HG02884 (cell line): Measurements from ENCODE around the gene NEU1.
"Not testable (repeated sequence)": the region's sequence is repeated elsewhere in the genome, so short reads cannot be mapped to it uniquely, and the experiment has no call there.

ENCODE experiments used
- ATAC-seq: cut with Tn5 transposase; IDR thresholded peaks from one replicate; pipeline ENCODE4 v1.9.1; 2021; ENCODE audit warnings: mild to moderate bottlenecking, moderate library complexity; ENCODE audit not compliant: unreplicated experiment

The NEU1 gene

GRCh38 chr6:31875877-31876276 is 13.3 kb upstream of the NEU1 start:
- ATAC-seq = no peak

- no peak for ATAC-seq
Observed at GRCh38 chr6:31874836-31875572, 12.4 kb upstream of the NEU1 start.

- ATAC-seq = no peak
Observed at GRCh38 chr6:31874084-31874670, 11.6 kb upstream of the NEU1 start.

- no peak for ATAC-seq
Observed at GRCh38 chr6:31871046-31871659, 8.5 kb upstream of the NEU1 start.

- ATAC-seq = no peak
Observed at GRCh38 chr6:31870385-31870921, 7.8 kb upstream of the NEU1 start.

- ATAC-seq = no peak
Observed at GRCh38 chr6:31869343-31869742, 6.7 kb upstream of the NEU1 start.

GRCh38 chr6:31868658-31868971 is 6.0 kb upstream of the NEU1 start:
- not testable (repeated sequence) for ATAC-seq

- no peak for ATAC-seq
Observed at GRCh38 chr6:31865205-31866118, 2.8 kb upstream of the NEU1 start.

- ATAC-seq = no peak
Observed at GRCh38 chr6:31864818-31865204, 2.2 kb upstream of the NEU1 start.

GRCh38 chr6:31864123-31864562 is 1.5 kb upstream of the NEU1 start:
- ATAC-seq = not testable (repeated sequence)

GRCh38 chr6:31861919-31862343 is 690 bp downstream of the NEU1 start:
- no peak for ATAC-seq

- no peak for ATAC-seq
Observed at GRCh38 chr6:31861150-31861549, 1.5 kb downstream of the NEU1 start.

GRCh38 chr6:31860349-31860748 is 2.3 kb downstream of the NEU1 start:
- no peak for ATAC-seq

- ATAC-seq = no peak
Observed at GRCh38 chr6:31859923-31860322, 2.7 kb downstream of the NEU1 start.

- no peak for ATAC-seq
Observed at GRCh38 chr6:31858707-31859106, 3.9 kb downstream of the NEU1 start.

GRCh38 chr6:31857774-31858173 is 4.8 kb downstream of the NEU1 start:
- ATAC-seq = not testable (repeated sequence)

GRCh38 chr6:31851980-31852718 is 10.5 kb downstream of the NEU1 start:
- not testable (repeated sequence) for ATAC-seq

GRCh38 chr6:31851485-31851832 is 11.2 kb downstream of the NEU1 start:
- no peak for ATAC-seq

GRCh38 chr6:31850765-31851484 is 11.7 kb downstream of the NEU1 start:
- ATAC-seq = no peak
